Stimulated activated CD4-positive, alpha-beta T cell treated with anti-CD3 and anti-CD28 coated beads, Interleukin-4, amount 100 ng/mL, for 4 hours (primary cell): ENCODE results near the gene ADAMTS3.

Experiments used
- DNase-seq, 2 experiments: peaks; one replicate each; pipeline ENCODE4 v3.0.0-alpha.2; 2020

ADAMTS3 gene

DNA sequence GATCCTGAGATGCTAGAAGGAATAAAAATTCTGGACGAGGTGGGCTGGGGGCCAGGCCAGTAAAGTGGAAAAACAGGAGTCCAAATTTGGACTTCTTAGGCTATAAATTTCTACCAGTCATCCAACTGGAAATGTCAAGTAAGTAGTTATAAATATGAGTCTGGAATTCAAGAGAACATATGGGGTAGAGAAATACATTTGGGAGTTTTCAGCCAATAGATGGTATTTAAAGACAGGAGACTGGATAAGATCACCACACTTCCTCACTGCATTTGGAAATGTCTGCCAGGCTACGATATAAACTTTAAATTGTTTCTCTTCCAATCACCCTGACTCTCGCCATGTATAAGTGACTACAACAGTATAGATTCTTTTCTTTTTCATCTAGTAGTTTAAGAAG is 294.8 kb downstream of the ADAMTS3 start:
- DNase-seq = no peak

- DNase-seq = no peak
Observed at GRCh38 chr4:72255269-72255668, 313.8 kb downstream of the ADAMTS3 start.

DNA sequence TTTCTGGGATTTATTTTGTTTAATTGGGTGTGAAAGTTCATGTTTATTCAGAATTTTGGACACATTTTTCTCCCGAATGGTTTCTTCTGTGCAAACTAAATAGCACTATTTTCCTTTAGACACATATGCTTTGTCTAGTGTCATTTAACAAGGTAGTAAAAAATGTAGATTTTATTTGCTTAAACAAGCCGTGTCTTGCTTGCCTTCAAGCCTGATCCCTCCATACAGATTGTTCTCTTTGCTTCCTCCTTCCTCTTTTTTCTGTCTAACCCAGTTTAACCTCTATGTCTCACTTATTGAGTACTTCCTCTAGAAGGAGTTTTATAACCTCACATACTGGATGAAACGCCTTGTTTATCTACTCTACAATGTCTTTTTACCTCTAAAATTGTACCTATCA is 325.4 kb downstream of the ADAMTS3 start:
- no peak for DNase-seq

DNA sequence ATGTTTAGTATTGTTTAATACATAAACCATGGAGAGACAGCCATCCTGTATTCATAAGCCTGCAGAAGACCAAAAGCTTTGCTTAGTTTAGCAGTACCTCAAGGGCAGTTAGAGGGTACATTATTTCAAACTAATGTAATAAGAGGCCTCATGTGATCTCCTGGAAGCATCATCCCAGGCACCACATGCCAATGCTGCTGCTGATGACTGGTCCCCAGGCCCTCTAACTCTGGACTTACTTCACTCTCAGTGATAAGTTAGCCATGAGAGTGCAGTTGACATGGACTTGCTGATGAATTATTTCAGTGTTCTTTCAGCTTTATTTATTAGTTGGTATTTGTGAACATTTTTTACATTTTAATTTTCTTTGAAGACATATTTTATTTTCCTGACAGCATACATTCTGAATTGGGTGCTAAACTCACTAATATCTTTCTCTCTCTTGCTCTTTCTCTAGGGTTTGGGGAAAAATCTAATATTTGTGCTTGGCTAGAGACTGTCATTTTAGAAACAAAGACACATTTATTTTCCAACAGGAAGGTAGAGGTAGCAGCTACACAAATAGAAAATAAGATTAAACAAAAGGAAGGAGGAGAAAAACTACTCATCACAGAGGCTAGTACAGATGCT is 329.4 kb downstream of the ADAMTS3 start:
- no peak for DNase-seq
